IPS-18c (cell line): ENCODE results near the gene POLN.

Source experiments
- H3K4me3 ChIP-seq: 2 replicates; pipeline ENCODE4 v1.7.0; 2013; ENCODE audit warnings: low read depth, mild to moderate bottlenecking, low read length, moderate library complexity; ENCODE audit not compliant: insufficient read depth
- H3K9me3 ChIP-seq: one replicate; pipeline ENCODE4 v1.6.1; 2013; ENCODE audit warnings: mild to moderate bottlenecking, low read length, moderate library complexity; ENCODE audit not compliant: control insufficient read depth, insufficient read depth

Gene POLN

DNA sequence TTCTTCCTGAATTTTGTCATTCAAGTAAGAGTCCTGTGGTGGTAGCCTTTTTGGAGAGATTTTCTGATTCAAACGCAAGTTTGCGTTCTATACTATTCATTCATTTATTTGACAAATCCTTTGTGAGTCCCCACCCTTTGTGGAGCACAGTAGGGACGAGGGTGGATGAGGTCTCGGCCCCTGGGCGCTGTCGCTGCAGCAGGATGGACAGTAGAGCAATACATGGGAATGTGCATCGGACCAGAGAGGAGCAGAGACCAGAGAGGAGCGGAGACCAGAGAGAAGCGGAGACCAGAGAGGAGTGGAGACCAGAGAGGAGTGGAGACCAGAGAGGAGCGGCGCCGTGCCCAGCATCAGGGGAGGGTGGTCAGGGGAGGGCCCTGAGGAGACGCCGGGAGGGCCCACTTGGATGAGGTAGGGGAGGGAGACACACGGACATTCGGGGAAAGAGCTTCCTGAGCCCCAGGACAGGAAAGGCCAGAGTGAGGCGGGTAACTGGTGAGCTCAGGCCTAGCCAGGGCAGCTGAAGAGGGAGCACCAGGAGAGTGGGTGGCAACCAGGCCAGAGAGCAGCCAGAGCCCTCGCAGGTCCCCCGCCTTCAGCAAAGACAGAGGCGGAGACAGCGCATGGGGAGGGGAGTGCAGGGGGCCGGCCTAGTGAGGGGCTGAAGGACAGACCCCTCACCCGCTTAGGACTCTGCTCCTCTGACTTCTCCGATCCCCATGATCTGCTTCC is 115.4 kb downstream of the POLN start:
- H3K4me3 ChIP-seq = no peak overlapping the region
- H3K9me3 ChIP-seq = no peaks in the 10 kb centered on the region

DNA sequence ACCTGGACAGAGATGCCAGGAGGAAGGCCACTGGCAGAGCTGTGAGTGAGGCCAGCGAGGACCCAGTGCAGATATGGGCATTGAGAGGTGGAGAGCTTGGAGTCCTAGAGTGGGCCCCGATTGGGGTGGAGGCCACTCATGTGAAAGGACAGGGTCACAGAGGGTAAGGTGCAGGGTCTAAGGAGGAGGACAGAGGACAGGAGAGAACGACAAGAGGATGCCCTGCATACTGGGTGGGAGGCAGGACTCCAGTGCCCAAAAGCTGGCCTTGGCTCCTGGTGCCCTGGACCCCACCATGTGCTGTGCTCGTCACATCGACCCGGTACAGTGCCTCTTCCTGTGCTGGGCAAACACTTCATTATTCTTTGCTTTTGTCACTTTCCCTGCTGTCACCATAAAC is 116.1 kb downstream of the POLN start:
- H3K4me3 ChIP-seq = no peak overlapping the region
- H3K9me3 ChIP-seq = no peaks in the 10 kb centered on the region

DNA sequence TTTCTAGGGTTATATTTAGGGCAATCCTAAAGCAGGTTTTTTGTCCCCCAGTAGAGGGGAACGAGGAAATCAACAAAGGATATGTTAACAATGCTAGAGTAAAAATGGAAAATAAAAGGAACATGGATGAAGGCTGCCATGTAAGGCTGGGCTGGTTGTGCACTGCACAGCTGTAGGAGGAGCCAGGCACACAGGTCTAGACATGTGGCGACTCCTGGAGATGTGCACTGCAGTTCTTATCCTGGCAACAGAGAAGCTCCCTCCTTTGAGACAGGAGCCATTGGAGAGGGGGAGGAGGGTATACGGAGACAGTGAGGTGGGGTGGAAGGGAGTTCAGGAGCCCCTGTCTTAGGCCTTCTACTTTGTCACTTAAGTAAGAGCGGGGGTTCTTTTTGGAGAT is 116.9 kb downstream of the POLN start:
- no peaks in the 10 kb centered on the region for H3K9me3 ChIP-seq
- H3K4me3 ChIP-seq = no peak overlapping the region

DNA sequence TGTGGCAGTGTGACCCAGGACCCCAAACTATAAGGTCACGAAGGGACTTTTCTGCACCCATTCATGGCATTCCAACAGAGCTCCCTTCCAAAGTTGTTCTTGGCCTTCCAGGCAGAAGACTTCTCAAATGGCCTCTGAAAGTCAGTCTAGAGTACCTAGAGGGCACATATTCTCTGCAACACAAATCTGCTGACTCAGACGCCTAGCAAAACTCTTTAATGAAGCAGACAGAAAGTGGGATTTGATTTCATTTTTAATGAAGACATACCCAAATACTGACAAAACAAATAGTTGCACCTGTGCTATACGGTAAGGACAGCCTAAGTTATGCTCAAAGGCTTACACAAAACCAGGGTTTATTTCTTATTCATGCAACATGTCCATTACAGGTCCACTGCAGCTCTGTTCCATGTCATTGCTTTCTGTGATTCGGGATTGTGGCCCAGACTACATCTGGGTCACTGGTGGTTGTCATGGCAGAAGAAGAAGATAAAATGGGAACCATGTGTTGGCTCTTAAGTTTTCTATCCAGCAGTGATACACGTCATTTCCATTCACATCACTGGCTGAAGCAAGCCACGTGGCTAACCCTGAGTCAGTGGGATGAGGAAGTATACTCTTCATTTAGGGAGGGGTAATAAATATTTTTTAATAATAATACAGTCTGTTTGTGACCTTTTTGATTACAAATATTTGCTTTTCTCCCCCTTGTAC is 125.1 kb downstream of the POLN start:
- no peak overlapping the region for H3K4me3 ChIP-seq
- no peaks in the 10 kb centered on the region for H3K9me3 ChIP-seq

DNA sequence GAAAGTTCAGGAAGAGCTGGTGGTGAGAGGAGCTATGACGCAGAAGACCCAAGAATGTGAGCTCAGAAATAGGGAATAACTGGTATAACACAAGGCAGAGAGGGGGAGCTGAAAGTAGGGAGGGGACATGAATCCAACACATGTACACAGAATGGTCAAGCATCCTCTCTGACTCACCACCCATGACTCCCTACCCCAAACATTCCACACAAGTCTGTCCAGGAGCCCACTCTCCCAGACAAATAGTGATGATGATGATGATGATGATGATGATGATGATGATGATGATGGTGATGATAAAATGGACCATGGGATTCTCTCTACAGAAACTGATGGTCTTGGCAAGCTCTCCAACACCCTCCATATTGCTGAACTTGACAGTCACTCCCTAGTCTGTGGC is 136.4 kb downstream of the POLN start:
- Histone ChIP-seq H3K4me3 (no peak overlapping the region), H3K9me3 (peaks cover 3% of the 10 kb centered on the region)

DNA sequence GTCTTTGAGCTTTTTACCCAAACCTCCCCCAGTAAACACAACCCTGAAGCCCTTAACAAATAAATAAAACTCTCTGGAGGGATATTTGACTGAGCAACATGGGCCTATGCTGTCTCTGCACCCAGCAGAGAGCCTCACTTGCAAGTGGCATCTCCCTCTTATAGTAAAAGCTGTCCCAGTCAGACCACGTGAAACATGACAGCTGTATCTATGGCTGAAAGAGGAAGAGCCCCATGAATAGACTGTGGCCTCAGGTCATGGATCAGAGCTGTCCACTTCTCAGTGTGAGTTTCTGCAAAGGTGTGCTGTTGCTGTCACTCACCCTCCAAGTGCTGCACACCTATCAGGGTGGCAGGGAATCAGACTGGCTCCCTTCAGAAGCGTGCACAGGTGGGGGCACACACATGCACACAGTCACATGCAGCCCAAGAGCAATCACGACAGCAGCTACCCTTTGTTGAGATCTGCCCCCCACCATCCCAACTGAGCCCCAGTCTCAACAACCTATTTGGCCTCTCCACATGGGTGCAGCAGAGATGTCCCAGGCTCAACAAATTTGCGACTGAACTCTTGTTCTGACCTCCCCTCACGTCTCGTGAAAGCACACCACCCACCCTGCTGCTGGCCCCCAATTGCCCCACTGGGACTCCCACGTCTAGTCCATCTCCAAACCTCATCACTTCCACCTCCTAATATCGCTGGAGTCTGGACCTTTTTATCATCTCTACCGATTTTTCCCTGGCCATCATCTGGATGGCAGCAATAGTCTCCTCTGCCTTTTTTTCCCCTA is 137.2 kb downstream of the POLN start:
- Histone ChIP-seq H3K9me3 (peaks cover 3% of the 10 kb centered on the region), H3K4me3 (no peak overlapping the region)

DNA sequence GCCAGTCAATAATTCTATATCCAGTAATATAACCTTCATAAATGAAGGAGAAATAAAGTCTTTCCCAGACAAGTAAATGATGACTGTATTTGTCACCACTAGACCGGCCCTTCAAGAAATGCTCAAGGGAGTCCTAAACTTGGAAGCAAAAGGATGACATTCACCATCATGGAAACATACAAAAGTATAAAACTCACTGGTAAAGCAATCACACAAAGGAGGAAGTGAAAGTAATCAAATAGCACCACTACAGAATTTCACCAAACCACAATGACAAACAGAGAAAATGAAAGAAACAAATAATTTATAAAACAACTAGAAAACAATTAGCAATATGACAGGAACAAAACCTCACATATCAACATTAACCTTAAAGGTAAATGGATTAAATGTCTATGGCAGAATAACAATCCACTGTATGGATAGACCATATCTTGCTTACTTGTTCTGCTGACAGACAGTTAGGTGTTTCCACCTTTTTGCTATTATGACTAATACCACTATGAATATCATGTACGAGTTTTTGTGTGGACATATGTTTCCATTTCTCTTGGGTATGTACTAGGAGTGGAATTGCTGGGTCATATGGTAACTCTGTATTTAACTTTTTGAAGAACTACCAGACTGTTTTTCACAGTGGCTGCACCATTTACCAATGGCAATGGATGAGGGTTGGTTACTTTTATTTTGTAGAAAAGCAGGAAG is 137.9 kb downstream of the POLN start:
- Histone ChIP-seq H3K9me3 (peaks cover 3% of the 10 kb centered on the region), H3K4me3 (no peak overlapping the region)

DNA sequence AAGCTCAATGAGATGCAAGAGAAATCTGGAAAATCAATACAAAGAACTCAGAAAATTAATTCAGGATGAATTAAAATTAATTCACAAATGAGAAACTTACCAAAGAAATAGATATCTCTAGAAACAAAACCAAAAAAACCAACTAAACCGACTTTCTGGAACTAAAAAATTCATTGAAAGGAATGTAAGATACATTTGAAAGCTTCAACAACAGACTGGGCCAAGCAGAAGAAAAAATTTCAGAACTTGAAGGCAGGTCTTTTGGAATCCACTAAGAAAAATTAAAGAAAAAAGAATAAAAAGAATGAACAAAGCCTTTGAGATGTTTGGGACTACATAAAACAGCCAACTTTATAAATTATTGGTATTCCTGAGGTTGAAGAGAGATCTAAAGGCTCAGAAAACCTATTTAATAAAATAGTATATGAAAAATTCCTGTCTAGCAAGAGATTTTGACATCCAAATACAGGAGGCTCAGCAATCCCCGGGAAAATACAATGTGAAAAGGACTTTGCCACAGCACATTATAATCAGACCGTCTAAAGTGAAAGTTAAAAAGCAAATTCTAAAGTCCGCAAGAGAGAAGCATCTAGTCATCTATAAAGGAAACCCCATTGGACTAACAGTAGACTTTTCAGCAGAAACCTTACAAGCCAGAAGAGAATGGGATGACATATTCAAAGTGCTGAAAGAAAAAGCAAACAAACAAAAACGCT is 138.6 kb downstream of the POLN start:
- H3K9me3 ChIP-seq = peaks cover 3% of the 10 kb centered on the region
- H3K4me3 ChIP-seq = no peak overlapping the region

DNA sequence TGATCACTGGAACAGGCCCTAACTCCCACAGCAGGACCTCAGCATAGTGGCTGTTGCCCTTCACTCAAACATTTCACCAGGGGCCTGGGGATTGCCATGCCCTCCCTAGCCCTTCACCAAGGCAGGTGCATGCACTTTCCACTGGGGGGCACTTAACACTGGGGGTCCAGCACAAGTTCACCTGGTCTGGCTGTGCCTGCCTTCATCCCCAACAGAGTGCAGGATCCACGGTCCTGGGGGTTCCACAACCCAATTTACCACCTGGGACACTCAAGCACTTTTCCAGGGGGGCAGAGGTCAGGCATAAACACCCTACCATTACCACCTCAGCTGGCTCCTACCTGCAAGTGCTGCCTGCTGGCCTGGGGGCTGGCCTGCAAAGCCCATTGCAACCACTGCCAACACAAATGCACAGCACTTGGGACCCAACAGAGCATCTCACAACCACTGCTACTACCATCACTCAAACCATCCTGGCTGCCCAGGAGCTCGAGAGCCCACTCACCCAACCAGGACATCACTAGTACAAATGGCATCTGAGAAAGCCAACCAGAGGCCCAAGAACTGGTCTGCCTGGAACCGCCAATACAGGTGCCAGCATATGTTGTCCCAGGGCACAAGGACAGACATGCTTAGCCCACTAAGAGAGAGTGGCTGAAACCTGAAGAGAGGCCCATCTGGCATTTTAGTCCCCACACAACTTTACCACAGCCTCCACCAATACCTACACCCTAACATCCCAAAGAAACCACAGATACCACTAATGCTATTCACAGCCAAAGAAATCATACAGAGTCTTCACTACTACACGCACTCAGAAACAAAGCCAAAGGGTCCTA is 139.7 kb downstream of the POLN start:
- Histone ChIP-seq H3K9me3 (peaks cover 3% of the 10 kb centered on the region), H3K4me3 (no peak overlapping the region)

DNA sequence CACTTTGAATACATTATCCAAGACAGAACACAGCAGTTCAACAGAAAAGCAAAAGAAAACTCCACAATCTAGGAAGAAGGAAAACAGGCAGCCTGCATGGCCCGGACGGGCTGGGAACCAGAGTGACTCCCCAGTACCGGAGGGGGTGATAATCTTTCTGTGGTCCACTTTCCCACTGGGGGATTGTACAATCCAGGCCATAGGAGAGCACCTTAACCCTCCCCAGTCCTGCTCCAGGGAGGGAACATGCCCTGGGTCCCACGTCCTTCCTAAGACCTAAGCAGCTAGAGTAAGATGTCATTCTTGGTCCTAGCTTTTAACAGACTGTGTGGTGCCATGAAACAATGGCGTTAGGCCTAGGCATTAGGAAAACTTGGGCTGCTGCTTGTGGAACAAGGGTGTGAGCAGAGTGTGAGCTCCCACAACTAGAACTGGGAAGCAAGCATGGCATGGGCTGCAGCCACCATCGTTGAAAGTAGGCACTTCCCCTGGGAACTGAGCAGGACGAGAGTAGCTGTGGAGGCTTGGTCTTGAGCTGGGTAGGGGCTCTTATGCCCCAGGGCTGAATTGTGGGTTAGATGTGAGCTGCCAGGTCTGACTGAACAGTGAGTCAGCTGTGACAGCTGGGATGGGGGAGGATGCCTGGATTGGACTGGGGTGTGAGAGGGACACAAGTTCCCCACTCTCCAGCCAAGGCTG is 140.4 kb downstream of the POLN start:
- Histone ChIP-seq H3K9me3 (peaks cover 3% of the 10 kb centered on the region), H3K4me3 (no peak overlapping the region)

DNA sequence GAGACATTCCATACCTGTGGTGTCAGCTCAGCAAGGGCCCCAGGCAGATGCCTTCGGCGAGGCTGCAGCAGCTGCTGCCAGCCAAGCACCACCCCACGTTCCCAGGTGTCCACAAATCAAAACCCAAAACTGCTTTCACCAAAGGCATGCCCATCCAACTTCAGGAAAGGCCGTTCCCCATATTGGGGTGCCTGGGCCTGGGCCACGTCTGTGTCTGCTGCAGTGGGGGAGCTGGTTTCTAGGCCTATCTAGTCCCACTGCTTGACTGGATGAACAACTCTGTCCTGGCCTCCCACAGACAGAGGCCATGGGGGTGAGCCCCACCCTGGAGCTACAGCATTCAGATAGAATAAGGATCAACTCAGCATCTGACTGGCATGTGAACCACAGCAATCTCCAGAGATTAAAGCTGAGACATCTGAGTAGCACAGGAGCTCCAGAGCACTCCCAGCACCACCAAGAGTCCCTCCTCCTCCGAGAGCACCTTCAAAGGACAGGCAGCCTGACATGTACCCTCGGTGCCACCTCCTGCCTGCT is 145.8 kb downstream of the POLN start:
- Histone ChIP-seq H3K4me3 (no peak overlapping the region), H3K9me3 (peaks cover 3% of the 10 kb centered on the region)

DNA sequence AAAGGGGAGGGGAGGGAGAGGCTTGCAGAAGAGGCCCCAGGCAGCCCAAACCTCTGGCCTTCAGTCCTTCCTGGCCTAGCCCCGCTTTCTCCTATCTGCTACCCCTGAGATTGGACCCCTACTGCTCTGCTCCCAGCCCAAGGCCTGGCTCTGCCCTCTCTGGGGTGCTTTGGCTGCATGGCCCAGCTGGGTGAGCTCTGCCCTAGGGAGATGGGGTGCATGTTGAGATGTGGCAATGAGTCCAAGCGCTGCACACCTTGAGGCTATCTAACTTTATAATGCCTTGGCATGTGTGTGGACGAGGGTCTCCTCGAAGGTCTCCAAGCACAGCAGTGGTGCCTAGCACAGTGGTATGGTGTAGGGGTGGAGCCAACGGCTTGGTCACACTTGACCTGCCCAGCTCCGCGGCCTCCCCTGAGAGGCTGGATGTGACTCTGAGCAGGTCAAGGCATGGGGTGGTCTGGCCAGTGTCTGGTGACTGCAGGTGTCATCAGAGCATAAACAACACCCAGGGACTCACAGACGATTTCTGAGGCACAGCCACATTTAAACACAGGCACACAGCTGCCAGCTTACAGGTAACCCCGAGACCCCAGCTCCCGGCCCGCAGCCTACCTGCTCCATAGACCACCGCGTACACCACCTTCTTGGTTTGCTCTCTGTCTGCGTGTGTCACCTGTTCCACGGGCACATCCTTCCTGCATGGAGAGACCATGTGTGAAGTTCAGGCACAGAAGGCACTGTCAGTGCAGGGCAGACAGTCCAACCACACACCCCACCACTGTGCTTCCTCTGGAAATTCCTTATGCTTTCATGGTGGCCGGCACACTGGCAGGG is 146.5 kb downstream of the POLN start:
- H3K9me3 ChIP-seq = peaks cover 3% of the 10 kb centered on the region
- no peak overlapping the region for H3K4me3 ChIP-seq

DNA sequence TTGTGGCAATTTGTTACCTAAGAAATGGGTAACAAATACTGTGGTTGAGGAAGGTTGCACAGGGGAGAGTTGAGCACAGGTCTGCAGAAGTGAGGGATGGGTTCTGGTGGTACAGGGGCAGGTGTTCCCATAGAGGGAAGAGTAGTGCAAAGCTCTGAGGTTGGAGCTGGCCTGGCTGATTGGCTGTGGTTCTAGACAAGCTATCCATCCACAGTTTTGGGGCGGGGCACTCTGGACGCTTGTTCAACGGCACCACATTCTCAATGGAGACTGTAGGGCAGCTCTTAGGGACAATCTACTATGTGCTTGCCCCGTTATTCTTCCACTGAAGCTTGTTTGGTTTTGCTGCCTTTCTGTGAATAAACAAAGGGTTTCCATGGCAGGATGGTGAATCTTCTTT is 147.4 kb downstream of the POLN start:
- no peak overlapping the region for H3K4me3 ChIP-seq
- H3K9me3 ChIP-seq = peaks cover 3% of the 10 kb centered on the region

DNA sequence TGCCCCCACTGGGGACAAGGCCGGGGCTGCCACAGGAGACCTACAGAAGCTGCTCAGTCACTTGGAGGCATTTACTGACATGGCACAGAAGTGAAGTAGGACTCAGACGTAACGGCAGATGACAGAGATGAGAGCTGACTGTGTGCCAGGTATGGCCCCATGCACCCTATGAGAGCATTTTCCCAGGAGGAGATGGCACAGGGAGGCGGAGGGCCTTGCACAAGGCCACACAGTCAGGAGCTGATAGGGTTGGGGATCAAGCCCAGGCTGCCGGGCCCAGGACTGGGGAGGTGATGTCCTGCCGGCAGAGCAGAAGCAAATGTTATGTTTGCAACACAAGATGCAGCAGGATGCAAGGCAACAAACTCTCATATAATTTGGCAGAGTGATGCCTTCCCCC is 148.7 kb downstream of the POLN start:
- Histone ChIP-seq H3K9me3 (peaks cover 3% of the 10 kb centered on the region), H3K4me3 (no peak overlapping the region)

DNA sequence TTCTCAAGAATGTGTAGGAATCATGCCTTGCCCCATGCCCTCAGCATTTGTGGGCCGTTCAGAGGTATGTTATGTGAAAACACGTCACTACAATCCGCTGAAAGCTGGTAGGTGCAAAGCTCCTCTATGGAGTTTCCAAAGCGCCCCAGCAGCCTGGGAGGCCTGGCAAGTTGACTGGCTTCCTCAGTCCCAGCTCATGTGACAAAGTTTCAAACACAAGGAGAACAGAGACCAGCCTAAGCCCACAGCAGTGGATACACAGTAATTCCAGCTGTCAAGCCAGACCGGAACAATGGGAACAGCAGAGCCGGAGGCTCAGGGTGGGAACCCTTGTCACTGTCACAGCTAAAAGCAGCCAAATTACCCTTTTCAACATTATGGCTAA is 149.3 kb downstream of the POLN start:
- H3K9me3 ChIP-seq = peaks cover 3% of the 10 kb centered on the region
- H3K4me3 ChIP-seq = no peak overlapping the region
